Fibroblast of upper back skin (primary cell): ENCODE measurements around the gene GPC6.
A peak's percentile ranks its signal among the peaks of the same experiment; 100 is the strongest.

Experiments
- DNase-seq: peaks from one replicate; pipeline ENCODE4 v3.0.0-alpha.2; 2013

The GPC6 gene

DNA sequence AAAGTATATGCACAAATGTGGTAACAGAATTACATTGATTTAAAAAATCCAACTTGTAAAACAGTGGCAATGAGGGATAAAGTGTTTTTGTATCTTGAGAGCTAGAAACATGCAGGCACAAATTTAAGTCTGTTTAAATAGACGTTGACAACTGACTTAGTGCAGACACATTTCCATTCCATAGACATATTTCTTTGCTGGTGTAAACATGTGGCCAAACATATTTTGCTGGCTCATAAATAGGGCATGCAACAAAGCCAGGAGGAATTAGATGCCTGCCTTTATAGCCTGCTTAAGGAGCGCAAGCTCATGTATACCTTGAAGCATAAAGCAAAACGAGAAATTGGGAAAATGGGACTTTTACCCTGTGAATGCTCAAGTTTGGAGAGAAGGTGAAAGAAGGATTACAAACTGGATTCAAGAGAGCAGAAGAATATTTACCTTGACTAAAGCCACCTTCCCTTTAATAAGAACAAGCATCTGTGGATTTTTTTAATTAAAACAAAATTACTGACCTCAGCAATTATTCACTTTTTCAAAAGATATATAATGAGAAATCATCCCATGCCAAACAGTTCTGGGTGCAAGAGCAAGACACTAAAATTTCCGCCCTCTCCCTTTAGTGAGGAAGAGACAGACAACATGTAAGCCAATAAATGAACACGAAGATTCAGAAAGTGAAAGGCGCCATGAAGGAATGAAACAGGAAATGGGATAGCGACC lies 1181.9 kb downstream of the GPC6 start:
- DNase-seq: no peak

- no peak for DNase-seq
These were observed 1185.1 kb downstream of the GPC6 start for GRCh38 chr13:94411747-94412146.

DNA sequence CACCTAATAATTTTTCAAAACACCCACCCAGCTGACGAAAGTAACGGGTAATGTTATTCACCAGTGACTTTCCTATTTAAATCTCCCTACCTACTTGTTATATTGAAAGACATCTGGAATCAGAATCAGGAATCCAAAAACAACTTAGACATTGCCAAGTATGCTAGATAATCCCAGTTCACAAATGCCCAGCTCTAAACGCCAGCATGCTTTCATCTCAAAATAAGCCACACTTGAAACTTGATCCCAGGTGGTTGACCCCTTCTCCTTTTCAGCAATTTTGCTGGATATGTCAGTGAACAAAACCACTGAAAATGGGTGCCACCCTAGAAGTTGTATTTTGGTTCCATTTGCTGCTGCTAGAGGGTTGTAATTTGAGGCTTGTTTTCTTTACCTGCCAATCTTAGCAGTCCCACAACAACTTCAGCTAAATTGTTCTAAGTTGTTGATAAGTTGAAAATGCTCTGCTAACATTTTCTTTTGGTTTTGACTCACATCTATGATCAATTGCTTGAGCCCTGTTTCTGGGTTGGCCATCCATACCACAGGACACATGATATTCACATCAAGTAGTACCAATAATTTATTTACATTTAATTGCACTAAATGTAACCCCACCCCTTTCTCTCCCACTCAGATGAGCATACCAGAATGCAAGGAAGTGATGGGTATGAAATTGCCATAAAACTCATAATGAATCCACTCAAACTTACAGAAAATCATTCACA lies 1186.4 kb downstream of the GPC6 start:
- no peak for DNase-seq

GRCh38 chr13:94413598-94413944 lies 1187.0 kb downstream of the GPC6 start:
- DNase-seq: no peak

DNA sequence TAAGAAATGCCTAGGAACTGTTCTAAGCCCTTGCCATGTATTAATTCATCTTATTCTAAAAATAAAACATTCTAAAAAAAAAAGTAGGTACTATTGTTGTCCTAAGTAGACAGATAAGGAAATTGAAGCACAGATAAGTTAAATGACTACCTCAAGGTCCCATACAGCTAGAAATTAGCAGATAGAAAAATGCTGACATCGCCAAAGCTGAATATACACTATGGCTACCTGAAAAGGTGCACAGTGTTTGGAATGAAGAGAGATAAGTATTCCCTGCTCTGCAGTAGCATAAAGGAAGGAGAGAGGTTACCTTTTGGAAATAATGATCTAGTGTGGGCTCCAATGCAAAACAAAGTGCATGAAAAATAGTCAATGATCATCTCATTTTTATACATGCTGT lies 1187.5 kb downstream of the GPC6 start:
- DNase-seq: no peak

DNA sequence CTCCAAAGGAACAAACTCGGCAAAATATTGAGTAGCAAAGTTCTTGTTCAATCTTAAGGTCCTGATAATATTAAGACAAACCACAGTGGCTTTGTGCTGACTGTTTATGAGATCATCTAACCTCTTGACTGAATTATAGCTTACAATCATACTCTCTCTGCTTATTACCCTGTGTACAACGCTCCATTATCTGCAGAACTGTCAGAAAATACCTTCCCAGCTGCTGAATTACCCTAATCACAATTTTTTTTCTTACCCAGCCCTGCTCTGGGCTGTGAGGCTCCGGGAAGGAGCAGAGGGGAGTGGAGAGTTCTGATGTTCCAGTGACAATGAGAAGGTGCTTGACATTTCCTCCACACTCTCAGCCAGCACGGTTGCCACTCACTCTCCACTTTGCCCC lies 1188.1 kb downstream of the GPC6 start:
- DNase-seq: no peak

DNA sequence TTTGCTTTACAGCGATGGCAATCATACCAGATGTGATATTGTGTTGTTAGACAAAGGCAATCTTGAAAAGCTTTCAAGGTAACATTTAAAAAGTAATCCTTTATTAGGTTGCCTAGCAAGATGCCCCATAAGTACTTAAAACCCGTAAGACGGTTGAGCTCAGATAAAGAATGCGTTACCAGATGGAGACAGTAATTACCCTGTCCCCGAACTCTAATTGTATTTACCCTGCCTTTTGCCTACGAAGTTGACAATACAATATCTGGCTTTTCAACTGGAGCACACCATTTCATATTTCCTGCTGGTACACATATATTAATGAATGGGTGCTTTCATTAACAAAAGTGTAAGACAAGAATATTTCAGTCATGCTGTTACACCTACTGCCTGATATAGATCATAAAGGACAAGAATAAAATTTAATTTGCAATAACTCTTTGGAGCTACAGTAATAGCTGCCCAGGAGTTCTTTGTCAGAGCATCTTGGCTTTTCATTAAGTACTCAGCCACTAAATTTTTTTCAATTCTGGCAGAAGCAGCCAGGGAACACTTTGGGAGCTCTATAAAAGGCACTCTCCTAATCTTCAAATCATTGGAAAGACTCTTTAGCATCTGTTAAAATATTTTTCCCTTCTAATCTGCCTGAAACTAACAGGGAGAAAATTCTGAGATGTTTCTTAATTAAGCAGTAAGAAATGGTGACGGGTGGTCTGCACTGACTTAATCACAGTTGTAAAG lies 1189.1 kb downstream of the GPC6 start:
- no peak for DNase-seq

GRCh38 chr13:94416454-94417080 lies 1190.0 kb downstream of the GPC6 start:
- peak; percentile 26 for DNase-seq

DNA sequence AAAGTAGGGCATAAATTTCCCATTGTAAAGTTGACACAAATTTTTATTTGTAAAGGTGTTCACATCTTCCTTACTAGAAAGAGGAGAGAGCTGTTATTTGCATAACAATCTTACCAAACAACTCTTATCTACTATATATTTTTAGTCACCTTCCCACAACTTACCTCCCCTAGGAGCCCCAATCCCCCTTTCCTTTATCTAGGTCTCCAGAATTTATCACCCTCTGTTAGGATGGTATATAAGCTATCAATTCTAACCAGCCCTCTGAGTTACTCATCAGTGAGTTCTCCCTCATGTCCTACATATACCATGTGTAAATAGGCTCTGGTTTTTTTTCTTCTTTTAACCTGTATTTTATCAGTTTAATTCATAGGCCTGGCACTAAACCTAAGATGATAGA lies 1190.7 kb downstream of the GPC6 start:
- DNase-seq: no peak

DNA sequence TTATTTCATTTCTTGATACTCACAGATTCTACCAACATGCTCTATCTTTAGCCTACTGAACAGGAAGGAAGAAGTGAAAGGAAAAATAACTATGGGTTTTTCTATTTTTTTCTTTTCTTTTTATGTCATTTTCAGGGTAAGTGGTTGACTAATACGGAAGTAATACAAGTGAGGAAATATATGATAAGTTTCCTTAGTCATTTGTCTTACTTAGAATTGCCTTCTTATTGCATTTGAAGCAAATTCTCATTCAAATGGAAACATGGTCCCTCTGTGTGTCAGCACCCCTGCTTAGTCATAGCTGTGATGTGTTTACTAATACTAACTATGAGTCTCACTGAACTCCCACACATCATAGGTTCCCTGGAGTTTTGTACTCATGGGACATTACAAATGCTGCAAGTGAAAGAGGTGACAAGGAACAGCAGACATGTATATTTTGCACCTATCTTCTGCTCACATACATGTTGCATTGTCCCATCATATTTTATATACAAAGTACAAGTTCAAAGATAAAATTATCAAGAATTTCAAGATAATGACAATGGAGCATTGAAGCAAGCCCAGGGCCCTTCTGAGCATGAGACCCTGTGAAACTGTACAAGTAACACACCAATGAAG lies 1192.8 kb downstream of the GPC6 start:
- peak; percentile 55 for DNase-seq

GRCh38 chr13:94419925-94420305 lies 1193.3 kb downstream of the GPC6 start:
- no peak for DNase-seq

DNA sequence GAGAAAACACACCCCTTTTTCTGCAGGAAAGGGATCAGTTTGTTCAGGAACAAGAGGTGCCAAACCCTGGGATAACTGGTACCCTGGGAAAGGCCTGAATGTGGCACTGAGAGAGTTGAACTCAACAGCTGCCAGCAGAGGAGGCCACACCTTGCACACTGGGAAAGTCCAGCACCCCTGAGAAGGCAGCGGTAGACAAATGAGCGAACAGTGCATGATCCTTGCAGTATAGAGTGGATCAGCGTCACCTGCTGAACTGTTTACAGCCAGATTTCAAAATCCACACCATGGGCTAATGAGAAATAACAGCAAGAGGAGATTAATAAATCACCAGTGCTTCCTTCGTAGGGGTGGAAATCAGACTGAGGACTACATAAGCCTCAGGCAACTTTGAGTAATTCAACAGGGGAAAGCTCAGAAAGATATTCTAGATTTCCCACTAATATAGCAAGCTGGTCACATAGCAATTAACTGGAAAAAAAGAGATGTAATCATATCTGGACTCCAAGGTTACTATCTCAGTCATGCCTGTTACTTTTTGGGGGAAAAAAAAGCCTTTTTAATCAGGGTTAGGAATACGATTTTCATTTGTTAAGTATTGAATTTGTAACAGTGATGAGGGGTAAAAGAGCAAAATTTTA lies 1200.8 kb downstream of the GPC6 start:
- DNase-seq: no peak

DNA sequence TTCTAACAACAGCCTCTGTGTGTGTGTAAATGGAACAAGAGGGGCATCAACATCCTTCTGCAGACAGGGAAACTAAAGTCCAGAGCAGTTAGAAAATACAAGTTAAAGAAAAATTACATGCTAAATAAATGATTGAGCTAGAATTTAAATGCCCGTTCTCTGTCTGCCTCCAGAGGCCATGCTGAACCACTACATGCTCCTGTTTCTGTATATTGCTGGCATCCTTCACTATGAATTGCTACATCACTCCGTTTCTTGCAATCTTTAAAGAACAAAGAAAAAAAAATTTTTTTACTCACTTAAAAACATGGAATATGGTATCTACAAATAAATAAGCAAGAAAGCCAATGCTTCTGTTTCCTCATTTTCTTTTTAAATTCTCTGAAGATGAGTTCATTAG lies 1205.0 kb downstream of the GPC6 start:
- peak; percentile 21 for DNase-seq

GRCh38 chr13:94431987-94432386 lies 1205.4 kb downstream of the GPC6 start:
- DNase-seq: no peak

GRCh38 chr13:94433055-94433961 lies 1206.7 kb downstream of the GPC6 start:
- no peak for DNase-seq

GRCh38 chr13:94435604-94436226 lies 1209.1 kb downstream of the GPC6 start:
- DNase-seq: peak; percentile 55

DNA sequence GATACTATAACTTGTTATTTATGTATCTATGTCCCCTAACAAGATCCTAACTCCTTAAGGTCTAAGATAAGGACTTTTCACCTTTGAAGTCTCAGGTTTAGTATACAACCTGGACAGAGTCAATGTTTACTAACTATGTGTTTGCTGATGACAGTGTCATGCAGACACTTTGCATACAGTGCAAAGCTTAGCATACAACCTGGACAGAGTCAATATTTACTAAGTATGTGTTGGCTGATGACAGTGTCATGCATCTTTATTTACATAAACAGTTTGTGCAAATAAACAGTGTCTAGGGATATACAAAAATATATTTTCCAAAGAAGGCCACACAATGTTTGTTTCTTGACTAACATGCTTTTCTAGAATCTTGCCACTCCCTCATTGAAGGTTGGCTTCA lies 1218.2 kb downstream of the GPC6 start:
- DNase-seq: no peak

DNA sequence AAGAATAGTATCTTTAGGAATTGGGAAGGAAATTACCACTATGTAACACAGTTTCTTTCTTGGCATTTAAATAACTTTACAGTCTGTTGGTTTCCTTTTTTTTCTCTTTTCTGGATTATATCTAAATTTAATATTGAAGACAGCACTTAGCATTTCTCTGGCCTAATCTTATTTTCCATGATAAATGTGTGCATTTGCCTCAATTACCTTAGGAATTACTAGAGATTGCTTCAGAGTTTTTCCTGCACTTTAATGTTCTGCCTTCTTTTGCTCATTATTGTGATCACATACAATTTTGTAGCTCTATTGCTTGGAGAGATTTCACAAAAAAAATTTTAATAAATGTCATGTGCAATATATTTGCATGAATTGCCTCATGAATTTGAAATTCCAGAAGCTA lies 1227.7 kb downstream of the GPC6 start:
- DNase-seq: no peak

- no peak for DNase-seq
These were observed 1228.3 kb downstream of the GPC6 start for GRCh38 chr13:94454906-94455305.

DNA sequence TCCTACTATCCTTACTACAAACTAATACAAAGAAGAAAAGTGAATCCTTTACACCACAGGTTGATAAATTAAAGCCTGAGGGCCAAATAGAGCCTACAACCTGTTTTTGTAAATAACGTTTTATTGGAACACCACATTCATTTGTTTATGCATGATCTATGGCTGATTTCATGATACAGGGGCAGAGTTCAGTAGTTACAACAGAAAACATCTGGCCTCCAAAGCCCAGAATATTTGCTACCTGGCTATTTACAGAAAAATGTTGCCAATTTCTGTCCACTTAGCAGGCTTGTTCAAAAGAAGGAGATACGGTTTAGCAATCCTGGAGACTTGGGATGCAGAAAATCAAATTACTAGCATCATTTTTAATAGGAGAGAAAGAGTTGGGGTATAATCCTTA lies 1228.8 kb downstream of the GPC6 start:
- no peak for DNase-seq
